ENCODE data around the gene NEDD8.
"Not testable (repeated sequence)": the region's sequence is repeated elsewhere in the genome, so short reads cannot be mapped to it uniquely, and the experiment has no call there.

The NEDD8 gene

DNA sequence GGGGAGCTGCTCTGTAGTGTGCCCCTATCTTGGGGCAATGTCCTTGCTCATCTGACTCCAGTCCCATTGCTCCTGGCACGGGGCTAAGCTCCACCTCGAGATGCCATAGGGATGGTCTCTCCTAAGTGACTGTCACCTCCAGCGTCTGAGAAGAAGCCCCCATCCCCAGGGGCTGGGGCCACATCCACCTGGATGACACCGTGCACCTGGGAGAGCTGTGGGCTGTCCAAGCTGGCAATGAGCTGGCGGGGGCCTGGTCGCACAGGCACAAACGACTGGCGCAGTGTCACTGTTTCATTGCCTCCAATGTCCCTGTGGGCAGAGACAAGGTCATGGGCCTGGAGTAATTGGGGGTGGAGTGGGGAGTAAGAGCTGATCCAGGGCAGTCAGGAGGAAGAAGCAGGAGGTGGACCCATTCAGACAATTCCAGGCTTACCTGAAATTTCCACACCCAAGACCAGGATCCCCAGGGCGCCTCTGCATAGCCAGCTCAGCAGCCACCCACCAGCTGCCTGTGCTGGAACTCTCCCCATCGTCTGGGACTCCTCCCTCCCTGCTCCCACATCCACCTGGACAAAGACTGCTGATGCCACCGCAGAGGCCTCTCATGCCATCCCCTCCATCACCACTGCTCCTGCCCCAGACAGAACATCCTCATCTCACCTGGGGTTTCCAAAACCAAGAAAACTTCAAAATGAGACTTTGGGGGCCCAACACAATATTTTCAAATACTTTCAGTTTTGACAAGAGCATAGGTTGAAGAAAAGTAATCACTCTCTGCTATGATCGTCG, 17.3 kb upstream of the NEDD8 start:
- no peak for DNase-seq

DNA sequence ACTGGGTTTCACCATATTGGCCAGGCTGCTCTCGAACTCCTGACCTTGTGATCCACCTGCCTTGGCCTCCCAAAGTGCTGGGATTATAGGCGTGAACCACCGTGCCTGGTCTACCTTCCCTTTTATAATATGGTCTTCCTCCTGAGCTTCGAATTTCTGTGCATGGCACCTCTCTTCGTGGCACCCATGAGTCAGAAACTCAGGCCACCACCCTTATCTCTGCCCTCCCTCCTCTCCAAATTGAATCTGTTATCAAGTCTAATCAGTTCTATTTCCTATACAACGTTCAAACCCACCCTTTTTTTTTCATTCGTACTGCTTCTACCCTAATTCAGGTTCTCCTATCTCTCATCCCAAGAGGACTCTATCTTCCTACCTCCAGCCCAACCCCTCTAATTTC, 15.3 kb upstream of the NEDD8 start:
- DNase-seq = no peak

DNA sequence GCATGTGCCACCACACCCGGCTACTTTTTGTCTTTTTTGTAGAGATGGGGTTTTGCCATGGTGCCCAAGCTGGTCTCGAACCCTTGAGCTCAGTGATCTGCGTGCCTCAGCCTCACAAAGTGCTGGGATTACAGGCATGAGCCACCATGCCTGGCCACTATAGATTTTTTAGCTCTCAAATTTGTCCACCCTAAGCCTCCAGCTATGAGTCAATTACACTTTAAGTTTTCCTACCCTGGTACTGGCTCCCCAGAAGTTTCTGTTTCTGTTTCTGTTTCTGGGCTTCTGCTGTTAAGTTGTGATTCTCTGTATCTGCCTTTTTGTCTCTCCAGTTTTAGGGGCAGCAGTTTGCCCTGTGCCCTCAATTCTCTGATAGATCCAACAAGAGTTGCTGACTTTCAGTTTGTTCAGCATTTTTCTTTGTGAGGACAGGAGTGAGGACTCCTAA, 14.6 kb upstream of the NEDD8 start:
- no peak for DNase-seq

DNA sequence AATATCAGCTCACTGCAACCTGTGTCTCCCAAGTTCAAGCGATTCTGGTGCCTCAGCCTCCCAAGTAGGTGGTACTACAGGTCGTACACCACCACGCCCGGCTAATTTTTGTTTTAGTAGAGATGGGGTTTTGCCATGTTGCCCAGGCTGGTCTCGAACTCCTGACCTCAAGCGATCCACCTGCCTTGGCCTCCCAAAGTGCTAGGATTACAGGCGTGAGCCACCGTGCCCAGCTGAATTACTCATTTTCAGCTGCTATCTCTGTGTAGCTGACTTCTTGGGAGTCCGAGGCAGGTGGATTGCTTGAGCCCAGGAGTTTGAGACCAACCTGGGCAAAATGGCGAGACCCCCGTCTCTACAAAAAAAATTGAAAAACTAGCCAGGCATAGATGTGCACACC, 13.2 kb upstream of the NEDD8 start:
- DNase-seq = not testable (repeated sequence)

DNA sequence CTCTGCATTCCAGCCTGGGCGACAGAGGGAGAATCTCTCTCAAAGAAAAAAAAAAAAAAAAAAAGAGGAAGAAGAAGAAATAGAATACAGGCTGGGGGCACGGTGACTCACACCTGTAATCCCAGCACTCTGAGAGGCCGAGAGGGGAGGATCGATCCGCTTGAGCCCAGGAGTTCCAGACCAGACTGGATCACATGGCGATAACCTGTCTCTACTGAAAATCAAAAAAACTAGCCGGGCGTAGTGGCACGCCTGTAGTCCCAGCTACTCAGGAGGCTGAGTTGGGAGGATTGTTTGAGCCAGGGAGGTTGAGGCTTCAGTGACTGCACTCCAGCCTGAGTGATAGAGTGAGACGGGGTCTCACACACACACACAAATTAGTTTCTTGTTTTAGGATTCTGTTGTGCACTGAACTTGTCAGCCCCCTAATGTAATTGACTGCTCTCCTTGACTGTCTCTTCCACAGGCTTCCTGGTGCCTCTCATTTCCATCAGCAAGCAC, 11.2 kb upstream of the NEDD8 start:
- DNase-seq = peak in 1 of 51 donors; percentile 45

DNA sequence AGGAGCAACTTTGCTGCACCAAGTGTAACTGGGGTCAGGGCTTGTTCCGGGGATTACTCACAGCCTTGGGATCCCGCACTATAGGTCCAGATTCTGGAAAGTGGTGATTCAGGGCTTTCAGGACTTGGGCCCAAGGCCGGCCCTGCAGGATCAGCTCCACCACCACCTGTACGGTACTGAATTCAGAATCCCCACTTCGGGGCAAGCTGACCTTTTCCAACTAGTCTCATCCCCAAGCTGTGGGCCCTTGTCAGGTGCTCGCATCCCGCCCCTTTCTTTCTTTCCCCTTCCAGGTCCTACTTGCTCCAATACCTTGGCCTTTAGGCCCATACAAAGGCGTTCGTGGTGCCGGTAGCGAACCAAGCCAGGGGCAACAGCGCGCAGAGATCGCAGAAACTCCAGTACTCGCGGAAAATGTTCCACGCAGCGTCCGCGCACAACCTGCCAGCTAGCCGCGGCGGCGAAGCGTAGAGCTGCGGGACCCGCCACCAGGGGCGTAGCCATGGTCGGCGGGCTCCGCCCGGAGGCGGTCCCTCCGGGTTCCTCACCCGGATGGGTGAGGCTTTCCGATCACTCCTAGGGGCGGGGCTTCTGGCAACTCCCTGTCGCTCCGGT, 9.8 kb upstream of the NEDD8 start:
- peak in 32 of 51 donors; percentile 84 to 99 (median 94) for DNase-seq

DNA sequence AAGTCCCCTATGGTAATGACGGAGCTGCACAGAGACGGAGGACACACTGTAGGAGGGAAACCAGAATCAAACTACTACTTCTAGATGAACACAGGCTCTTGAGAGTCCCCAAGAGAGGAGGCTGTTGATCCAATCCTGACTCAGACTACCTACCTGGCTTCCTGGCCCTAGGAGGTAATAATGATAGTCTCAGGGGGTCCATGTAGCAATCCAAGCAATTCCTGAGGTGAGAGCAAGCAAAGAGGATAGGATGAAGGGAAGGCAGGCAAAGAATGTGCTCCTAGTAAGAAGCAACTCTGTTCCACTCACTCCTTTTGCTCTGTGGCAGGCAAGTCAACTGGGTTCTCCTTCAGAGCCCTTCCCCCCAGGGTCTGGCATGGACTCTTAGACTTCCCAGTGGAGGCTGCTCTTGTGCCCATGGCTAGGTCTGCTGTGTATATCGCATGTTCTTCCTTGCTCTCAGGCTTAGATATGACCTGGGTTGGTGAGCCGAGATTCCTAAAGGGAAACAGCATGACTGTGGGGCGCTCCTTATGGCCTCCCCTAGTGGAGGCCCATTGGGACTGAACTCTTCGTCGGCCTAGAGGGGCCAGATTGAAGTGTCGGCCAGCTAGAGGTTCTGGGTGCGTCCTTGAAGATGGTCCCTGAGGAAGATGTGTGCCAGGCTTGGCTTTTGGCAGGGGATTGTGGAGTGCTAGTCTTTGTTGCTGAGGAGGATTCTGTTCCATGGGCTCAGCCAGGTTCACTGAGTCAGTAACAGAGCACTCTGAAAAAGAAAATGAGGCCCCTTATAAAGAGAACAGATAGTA, 8.1 kb upstream of the NEDD8 start:
- no peak for DNase-seq

DNA sequence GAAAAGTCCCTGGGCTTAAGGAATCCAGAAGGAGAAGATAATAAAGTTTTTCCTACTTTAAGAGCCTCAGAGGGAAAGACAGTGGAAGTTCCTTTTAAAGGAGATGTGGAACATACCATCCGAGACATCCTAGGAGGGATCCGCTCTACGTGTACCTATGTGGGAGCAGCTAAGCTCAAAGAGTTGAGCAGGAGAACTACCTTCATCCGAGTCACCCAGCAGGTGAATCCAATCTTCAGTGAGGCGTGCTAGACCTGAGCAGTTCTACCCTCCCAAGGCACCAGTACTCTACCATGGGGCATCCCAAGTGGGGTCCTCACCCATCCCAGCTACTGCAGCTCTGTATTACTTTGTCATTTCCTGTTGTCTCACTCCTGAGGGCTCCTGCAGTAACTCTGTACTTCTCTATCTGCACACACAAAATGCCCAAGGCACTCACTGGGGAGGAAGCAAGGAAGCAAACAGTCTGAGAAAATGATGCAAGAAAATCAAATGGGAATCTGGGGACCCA, 6.4 kb upstream of the NEDD8 start:
- DNase-seq = no peak

GRCh38 chr14:24238123-24238522, 6.0 kb upstream of the NEDD8 start:
- peak in 1 of 51 donors; percentile 28 for DNase-seq

- no peak for DNase-seq
Observed at GRCh38 chr14:24237463-24237955, 5.3 kb upstream of the NEDD8 start.

DNA sequence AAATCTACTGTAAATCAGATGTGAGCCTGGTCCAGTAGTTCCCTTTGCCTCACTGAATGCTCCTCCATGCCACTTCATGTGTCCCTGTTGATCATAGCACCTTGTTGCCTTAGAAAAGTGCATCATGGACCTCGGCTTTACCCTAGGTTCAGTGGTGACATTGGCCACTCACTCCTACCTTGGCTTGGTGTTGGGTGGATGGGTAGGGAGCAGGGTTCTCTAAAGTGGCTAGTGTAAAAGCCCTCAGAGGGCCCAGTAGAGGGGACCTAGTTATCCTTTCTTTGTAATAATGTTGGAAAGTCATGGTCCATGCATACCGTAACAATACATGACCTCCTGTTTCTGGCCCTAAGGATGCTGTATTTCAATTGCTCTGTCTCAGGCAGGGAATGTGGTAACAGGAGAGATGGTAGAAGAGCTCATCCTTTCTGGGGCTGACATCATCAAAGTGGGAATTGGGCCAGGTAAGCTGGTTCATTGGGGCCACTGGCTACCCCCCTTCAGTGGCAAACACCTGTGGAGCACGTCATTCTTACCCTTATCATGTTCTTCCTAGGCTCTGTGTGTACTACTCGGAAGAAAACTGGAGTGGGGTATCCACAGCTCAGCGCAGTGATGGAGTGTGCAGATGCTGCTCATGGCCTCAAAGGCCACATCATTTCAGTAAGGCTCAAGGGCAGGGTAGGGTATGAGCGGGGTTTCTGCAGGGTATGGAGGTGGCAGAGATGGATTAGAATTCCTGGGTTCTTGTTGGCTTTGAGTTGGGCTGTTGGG, 4.7 kb upstream of the NEDD8 start:
- no peak for DNase-seq

DNA sequence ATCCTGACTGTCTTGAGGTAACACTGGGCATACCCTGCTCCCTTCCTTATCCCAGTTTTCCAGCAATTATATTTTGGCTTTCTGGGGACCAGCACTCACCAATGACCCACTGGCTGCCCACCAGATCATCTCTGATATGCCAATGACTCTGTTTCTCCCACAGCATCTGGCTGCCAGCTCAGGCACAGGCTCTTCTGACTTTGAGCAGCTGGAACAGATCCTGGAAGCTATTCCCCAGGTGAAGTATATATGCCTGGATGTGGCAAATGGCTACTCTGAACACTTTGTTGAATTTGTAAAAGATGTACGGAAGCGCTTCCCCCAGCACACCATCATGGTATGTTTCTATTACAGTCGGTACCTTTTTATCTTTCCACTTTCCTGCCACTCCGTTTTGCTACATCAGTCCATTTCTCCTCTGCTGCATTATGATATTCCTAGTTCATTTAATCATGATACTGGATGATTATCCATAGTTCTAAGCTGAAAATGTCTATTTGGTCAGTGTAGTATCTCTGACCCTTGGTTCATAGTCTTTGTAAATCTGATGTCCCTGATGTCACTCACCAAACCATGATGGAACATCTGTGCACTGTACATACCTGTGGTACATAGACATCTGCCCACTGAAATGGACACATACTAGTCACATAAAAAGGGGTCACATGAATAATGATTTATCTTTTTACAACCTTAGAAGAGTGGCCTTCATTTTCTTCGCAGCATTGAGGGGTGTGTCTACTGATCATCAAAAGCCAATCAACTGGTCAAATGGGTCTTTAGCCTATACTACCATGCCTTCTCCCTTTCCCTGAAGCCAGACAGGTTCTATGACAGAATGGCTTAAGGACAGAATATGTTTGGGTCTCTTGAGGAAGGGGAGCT, 3.9 kb upstream of the NEDD8 start:
- DNase-seq = no peak

GRCh38 chr14:24234095-24235005, 2.2 kb upstream of the NEDD8 start:
- DNase-seq = no peak

DNA sequence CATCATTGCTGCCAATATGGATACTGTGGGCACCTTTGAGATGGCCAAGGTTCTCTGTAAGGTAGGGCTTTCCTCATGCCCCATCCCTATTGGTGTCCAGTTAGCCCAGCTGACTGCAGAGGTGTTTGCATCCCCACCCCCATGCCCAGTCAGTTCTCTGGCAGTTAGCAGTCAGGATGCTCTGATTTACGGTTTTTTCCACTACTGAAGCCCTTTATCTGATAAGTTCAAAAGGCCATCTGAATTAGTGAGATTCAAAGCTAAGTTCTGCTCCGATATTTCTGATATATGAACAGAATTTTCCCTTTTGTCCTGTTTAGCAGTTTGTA, 1.3 kb upstream of the NEDD8 start:
- DNase-seq = no peak

- peak in 6 of 51 donors; percentile 40 to 82 (median 78) for DNase-seq
Observed at GRCh38 chr14:24232645-24233537, 724 bp upstream of the NEDD8 start, which contains the start of gene GMPR2. TSS of gene GMPR2 (plus strand) at chr14:24232929. CDS start at chr14:24233254, 325 bp downstream.

DNA sequence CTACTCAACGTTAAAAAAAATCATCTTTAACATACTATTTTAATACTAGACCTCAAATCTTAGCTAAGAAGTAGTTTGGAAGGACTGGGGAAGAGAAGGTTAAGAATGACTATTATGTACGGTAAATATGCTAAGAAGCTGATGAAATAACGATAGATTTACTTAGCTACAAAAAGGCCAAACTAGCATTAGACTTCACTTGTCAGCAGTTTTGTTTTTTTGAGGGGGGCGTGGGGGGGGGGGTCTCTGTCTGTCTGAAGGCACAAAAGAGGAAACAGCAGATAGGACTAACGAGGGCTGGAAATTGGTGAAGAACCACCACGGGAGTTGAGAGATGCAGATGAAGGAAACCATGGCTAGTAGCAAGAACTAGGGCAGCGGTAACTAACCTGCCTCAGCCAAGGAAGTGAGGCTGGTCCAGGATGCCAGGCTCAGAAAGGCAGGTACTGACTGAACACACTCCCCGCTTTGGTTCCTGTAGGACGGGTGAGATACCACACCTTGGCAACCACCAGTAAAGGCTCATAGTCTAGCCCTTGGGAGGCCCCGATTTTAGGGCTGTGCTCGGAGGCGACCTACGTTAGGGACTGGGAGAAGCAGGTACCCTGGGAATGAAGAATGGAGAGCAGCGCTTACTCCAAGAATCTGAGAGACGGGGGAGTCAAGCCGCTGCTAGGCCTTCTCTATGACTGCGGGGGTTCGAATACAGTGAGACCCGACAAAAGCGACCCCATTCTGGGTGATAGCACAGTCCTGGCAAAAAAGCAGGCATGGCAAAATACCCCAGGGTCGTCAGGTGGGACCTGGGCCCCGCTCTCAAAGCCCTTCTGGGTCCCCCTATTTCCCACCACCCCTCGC, 675 bp downstream of the NEDD8 start:
- DNase-seq = peak in 1 of 51 donors; percentile 40

DNA sequence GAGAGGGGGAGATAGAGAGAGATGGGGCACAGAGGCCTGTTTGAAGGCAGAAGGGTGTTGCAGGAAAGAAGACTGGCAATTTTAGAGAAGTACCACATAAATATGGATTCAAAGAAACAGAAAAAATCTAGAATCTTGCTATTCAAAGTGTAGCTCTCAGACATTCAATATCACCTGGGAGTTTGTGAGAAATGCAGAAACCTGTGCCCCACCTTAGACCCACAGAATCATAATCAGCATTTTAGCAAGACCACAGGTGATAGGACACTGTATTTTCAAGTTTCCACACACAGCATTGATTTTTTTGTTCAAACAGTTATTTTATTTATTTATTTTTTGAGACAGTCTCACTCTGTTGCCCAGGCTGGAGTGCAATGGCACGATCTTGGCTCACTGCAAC, 3.3 kb downstream of the NEDD8 start:
- no peak for DNase-seq

Data from hypothalamus (tissue), 51 donors.